OCI-LY3 (cell line): Measurements from ENCODE around the gene LILRB2.
"Not testable (repeated sequence)": the region's sequence is repeated elsewhere in the genome, so short reads cannot be mapped to it uniquely, and the experiment has no call there.

Experiments
- EZH2phosphoT487 ChIP-seq: fragments of 200-600 bp; shearing (Covaris generic); IDR thresholded peaks from 2 replicates; pipeline ENCODE4 v1.6.1; 2018; ENCODE audit warnings: antibody characterized with exemption, mixed run types, low read depth
- TF ChIP-seq, protein P1 (sequence below): fragments of 200-600, 300-600 bp; sonication (generic); IDR thresholded peaks from 2 replicates; pipeline ENCODE4 v1.5.1; 2014; ENCODE audit warnings: antibody characterized with exemption, low read length, low read depth

- TF ChIP-seq, protein P1, sequence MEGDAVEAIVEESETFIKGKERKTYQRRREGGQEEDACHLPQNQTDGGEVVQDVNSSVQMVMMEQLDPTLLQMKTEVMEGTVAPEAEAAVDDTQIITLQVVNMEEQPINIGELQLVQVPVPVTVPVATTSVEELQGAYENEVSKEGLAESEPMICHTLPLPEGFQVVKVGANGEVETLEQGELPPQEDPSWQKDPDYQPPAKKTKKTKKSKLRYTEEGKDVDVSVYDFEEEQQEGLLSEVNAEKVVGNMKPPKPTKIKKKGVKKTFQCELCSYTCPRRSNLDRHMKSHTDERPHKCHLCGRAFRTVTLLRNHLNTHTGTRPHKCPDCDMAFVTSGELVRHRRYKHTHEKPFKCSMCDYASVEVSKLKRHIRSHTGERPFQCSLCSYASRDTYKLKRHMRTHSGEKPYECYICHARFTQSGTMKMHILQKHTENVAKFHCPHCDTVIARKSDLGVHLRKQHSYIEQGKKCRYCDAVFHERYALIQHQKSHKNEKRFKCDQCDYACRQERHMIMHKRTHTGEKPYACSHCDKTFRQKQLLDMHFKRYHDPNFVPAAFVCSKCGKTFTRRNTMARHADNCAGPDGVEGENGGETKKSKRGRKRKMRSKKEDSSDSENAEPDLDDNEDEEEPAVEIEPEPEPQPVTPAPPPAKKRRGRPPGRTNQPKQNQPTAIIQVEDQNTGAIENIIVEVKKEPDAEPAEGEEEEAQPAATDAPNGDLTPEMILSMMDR: not testable (repeated sequence)
- not testable (repeated sequence) for TF ChIP-seq EZH2phosphoT487
Observed at GRCh38 chr19:54286283-54286682, 5.4 kb upstream of the LILRB2 start.
